Muscle layer of colon (tissue), 2 donors: Measurements from ENCODE around the gene SPAG5.
"Not testable (repeated sequence)": the region's sequence is repeated elsewhere in the genome, so short reads cannot be mapped to it uniquely, and the experiment has no call there.

Experiments used
- H3K27ac ChIP-seq: one replicate; pipeline ENCODE4 v1.7.0; 2013; ENCODE audit warnings: low read depth, mild to moderate bottlenecking, low read length, moderate library complexity
- H3K27me3 ChIP-seq, 2 donors: one replicate each; pipeline ENCODE4 v1.7.0; 2013; ENCODE audit warnings: low read length in 2 of 2, mild to moderate bottlenecking in 2 of 2; ENCODE audit not compliant: insufficient read depth in 2 of 2, control insufficient read depth in 1 of 2
- H3K36me3 ChIP-seq: one replicate; pipeline ENCODE4 v1.7.0; 2013; ENCODE audit warnings: mild to moderate bottlenecking, low read length; ENCODE audit not compliant: insufficient read depth
- H3K4me1 ChIP-seq: one replicate; pipeline ENCODE4 v1.7.0; 2013; ENCODE audit warnings: mild to moderate bottlenecking, low read length; ENCODE audit not compliant: insufficient read depth
- H3K4me3 ChIP-seq, 2 donors: one replicate each; pipeline ENCODE4 v1.7.0; 2013; ENCODE audit warnings: low read length in 2 of 2, low read depth in 1 of 2, mild to moderate bottlenecking in 1 of 2, moderate library complexity in 1 of 2
- H3K9ac ChIP-seq: one replicate; pipeline ENCODE4 v1.7.0; 2013; ENCODE audit warnings: low read length
- H3K9me3 ChIP-seq: one replicate; pipeline ENCODE4 v1.7.0; 2013; ENCODE audit warnings: mild to moderate bottlenecking, low read length
- donor health status: abdominal sarcoma.
- donor health status: Adenocarcinoma of cecum.

Gene SPAG5

DNA sequence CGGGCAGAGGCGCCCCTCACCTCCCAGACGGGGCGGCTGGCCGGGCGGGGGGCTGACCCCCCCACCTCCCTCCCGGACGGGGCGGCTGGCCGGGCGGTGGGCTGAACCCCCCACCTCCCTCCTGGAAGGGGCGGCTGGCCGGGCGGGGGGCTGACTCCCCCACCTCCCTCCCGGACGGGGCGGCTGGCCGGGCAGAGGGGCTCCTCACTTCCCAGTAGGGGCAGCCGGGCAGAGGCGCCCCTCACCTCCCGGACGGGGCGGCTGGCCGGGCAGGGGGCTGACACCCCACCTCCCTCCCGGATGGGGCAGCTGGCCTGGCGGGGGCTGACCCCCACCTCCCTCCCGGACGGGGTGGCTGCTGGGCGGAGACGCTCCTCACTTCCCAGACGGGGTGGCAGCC lies 5.2 kb upstream of the SPAG5 start:
- not testable (repeated sequence) for H3K27me3 ChIP-seq, H3K4me3 ChIP-seq, H3K27ac ChIP-seq, H3K9me3 ChIP-seq, H3K36me3 ChIP-seq, H3K4me1 ChIP-seq, H3K9ac ChIP-seq

DNA sequence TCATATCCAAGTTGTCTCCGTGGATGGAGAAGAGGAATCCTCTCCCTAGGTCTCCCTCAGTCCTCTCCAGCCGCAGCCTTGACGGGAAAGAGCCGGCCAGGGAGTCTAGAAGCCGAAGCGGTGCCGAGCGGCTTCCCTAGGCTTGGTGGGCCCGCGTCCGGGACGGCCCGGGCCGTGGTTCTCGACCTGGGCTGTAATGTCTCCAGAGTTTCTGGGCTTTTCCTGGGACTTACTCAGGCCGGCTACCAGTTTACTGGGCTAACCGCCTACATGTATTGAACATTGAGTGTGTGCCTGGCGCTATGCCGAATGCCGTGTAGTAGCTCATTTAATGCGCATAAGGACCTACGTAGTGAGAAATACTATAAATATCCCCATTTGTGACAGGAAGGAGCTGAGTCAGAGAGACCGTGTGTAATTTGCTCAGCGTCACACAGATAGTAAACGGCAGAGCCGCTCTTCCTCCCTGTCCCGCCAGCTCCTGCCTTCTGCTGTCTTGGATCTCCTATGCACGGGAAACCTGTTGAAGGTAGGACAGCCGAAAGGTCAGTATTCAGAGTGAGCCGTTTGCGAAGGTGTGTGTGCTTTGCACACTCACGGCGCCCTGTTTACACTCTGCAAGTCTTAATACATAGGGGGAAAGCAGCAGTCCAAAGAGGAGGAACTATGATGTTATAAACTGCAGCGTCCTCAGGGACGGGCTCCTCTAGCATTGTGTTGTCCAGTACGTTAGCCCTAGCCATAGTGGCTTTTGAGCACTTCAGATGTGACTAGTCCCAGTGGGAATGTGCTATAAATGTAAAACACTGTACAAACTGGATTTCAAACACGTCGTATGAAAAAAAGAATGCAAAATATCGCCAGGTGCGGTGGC lies 723 bp upstream of the SPAG5 start:
- peak overlapping the region; percentile 49 for H3K9ac ChIP-seq
- no peaks in the 10 kb centered on the region for H3K9me3 ChIP-seq
- no peaks in the 10 kb centered on the region for H3K36me3 ChIP-seq
- H3K4me3 ChIP-seq: peak overlapping the region; percentile 63 to 69
- no peaks in the 10 kb centered on the region for H3K27me3 ChIP-seq
- peaks cover 8% of the 10 kb centered on the region for H3K4me1 ChIP-seq
- H3K27ac ChIP-seq: peak overlapping the region; percentile 89

DNA sequence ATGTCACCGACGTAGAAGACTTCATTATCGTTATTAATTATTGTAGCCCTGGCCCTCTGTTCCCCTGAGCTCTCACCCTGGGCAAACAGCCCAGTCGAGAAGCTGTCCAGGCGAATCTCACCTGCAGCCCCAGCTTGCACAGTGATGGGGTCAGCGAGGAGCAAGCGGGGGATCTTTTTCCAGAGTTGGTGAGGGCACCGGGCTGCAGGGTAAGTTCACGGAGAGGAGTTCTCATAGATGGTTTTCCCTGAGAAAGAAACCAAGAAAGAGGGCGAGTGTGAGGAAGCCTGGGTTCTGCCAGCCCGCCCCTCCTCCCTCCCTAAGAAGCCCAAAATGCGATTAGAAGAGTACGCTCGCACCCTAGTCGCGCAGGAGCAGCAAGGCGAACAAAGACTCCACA lies 436 bp downstream of the SPAG5 start:
- Histone ChIP-seq H3K36me3 (no peaks in the 10 kb centered on the region), H3K4me3 (peak overlapping the region; percentile 63 to 69), H3K27ac (no peak overlapping the region), H3K27me3 (no peaks in the 10 kb centered on the region), H3K4me1 (peaks cover 8% of the 10 kb centered on the region), H3K9me3 (no peaks in the 10 kb centered on the region), H3K9ac (no peak overlapping the region)

GRCh38 chr17:28597606-28598383 lies 1.0 kb downstream of the SPAG5 start:
- Histone ChIP-seq H3K36me3 (no peaks in the 10 kb centered on the region), H3K9ac (no peak overlapping the region), H3K27me3 (no peaks in the 10 kb centered on the region), H3K27ac (no peak overlapping the region), H3K4me1 (peaks cover 8% of the 10 kb centered on the region), H3K4me3 (no peak overlapping the region), H3K9me3 (no peaks in the 10 kb centered on the region)

GRCh38 chr17:28592260-28592659 lies 6.6 kb downstream of the SPAG5 start:
- no peak overlapping the region for H3K27ac ChIP-seq
- no peaks in the 10 kb centered on the region for H3K36me3 ChIP-seq
- H3K9me3 ChIP-seq: no peaks in the 10 kb centered on the region

GRCh38 chr17:28585851-28586250 lies 13.0 kb downstream of the SPAG5 start:
- Histone ChIP-seq H3K9me3 (no peaks in the 10 kb centered on the region), H3K27ac (no peak overlapping the region), H3K36me3 (peaks cover 5% of the 10 kb centered on the region), H3K9ac (no peak overlapping the region), H3K4me3 (no peak overlapping the region), H3K4me1 (no peaks in the 10 kb centered on the region), H3K27me3 (no peaks in the 10 kb centered on the region)

More at GRCh38 chr17:28592260-28592659, 6.6 kb downstream of the SPAG5 start:
- Histone ChIP-seq H3K9ac (no peak overlapping the region), H3K4me3 (no peak overlapping the region), H3K27me3 (no peaks in the 10 kb centered on the region), H3K4me1 (no peaks in the 10 kb centered on the region)

GRCh38 chr17:28584434-28584833 lies 14.4 kb downstream of the SPAG5 start:
- H3K36me3 ChIP-seq: peaks cover 5% of the 10 kb centered on the region
- H3K9ac ChIP-seq: no peak overlapping the region
- no peaks in the 10 kb centered on the region for H3K4me1 ChIP-seq
- no peak overlapping the region for H3K4me3 ChIP-seq
- H3K27me3 ChIP-seq: no peaks in the 10 kb centered on the region
- H3K9me3 ChIP-seq: no peaks in the 10 kb centered on the region
- H3K27ac ChIP-seq: no peak overlapping the region

DNA sequence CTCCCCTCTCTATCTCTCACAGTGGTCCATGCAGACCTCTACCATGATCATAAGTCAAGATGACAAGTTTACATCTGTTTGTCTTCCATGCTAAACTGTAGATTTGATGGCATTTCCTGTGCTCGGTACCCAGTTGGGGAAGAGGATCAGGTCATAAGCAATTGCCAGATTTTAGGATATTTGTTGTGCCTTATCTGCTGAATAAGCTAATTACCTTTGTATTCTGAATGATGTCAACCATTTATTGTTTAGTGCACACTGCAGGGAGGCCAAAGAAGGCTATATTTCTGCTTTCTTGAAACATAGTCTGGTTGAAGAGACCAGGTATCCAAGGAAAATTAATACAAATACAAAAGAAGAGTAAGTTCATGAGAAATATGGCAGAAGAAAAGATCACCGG lies 16.3 kb downstream of the SPAG5 start:
- no peak overlapping the region for H3K27ac ChIP-seq
- H3K27me3 ChIP-seq: no peaks in the 10 kb centered on the region
- no peak overlapping the region for H3K9ac ChIP-seq
- H3K4me3 ChIP-seq: no peak overlapping the region
- no peaks in the 10 kb centered on the region for H3K9me3 ChIP-seq
- H3K36me3 ChIP-seq: peaks cover 5% of the 10 kb centered on the region
- no peaks in the 10 kb centered on the region for H3K4me1 ChIP-seq

GRCh38 chr17:28580959-28581358 lies 17.9 kb downstream of the SPAG5 start:
- Histone ChIP-seq H3K27me3 (no peaks in the 10 kb centered on the region), H3K4me3 (no peak overlapping the region), H3K4me1 (peaks cover 6% of the 10 kb centered on the region), H3K27ac (no peak overlapping the region), H3K9ac (no peak overlapping the region), H3K9me3 (no peaks in the 10 kb centered on the region), H3K36me3 (peaks cover 5% of the 10 kb centered on the region)

DNA sequence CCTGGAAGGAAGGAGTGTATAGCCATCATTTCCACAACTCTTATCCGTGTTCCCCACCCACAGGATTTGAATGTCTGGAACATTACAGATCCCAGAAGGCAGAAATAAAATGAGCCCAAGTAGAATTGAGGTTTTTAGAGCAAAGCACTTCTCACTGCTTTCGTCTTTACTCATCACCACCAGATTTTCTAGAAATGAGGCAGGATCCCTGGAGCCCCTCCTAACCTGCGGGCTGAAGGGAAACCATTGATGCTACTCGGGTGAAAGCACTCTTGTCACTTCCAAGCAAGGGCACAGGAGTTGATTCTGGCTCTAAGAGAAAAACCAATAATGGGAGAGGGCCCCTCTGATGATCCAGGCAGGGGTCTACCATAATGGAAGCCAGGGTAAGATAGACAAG lies 19.3 kb downstream of the SPAG5 start:
- H3K27ac ChIP-seq: no peak overlapping the region
- H3K9ac ChIP-seq: no peak overlapping the region

GRCh38 chr17:28578246-28579195 lies 20.3 kb downstream of the SPAG5 start:
- no peak overlapping the region for H3K4me3 ChIP-seq
- H3K9ac ChIP-seq: no peak overlapping the region
- no peaks in the 10 kb centered on the region for H3K9me3 ChIP-seq
- H3K36me3 ChIP-seq: no peaks in the 10 kb centered on the region
- H3K27ac ChIP-seq: no peak overlapping the region
- H3K27me3 ChIP-seq: no peaks in the 10 kb centered on the region
- peaks cover 6% of the 10 kb centered on the region for H3K4me1 ChIP-seq

More for the DNA sequence above, 19.3 kb downstream of the SPAG5 start:
- Histone ChIP-seq H3K36me3 (no peaks in the 10 kb centered on the region), H3K4me1 (peaks cover 6% of the 10 kb centered on the region), H3K9me3 (no peaks in the 10 kb centered on the region), H3K4me3 (no peak overlapping the region), H3K27me3 (no peaks in the 10 kb centered on the region)
